ENCODE measurements around the gene CCDC171.

DNA sequence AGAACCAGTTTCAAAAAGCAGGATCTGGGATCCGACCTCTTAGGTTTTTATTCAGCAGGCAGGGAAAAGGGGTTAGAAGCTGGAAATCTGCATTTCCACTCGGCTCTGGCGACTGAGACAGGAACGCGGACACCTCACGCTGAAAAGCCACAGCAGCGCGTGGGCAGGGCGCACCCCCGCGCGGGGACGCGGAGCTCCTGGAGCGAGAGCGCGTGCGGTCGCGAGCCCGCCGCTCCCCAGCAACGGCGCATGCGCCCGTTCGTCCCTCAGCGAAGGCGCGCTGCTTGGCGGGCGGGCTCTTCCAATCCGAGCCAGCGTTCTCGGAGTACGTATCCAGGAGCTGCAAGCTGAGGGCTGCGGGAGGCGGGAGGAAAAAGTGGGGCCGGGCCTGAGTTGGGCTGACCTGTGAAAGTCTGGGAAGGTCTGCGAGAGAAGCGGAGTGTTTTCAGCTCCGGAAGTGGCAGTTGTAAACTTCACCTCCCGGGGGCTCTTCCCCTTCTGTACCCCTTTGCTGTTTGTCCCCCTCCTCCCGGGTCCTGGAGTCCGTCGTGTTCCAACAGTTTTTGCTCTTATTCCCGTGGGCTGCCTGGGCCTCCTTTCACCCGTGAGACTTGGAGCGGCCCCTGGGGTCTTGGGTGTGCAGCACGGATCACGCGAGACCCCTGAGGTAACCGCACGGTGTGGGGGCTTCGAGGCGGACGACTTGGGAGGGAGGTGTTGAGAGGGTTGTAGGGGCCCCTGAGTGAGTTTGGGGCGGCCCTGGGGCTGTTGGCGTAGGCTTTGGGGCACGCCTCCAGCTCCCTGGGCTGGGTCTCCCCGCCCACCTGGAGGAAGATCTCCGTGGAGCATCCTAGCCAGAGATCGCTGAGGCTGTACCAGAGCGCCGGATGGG is at the start of gene CCDC171:
- TF ChIP-seq POLR2A (IDR thresholded peaks at IDR 0.05): peak in 1 of 2 donors; percentile 62
- TF ChIP-seq, protein P1, sequence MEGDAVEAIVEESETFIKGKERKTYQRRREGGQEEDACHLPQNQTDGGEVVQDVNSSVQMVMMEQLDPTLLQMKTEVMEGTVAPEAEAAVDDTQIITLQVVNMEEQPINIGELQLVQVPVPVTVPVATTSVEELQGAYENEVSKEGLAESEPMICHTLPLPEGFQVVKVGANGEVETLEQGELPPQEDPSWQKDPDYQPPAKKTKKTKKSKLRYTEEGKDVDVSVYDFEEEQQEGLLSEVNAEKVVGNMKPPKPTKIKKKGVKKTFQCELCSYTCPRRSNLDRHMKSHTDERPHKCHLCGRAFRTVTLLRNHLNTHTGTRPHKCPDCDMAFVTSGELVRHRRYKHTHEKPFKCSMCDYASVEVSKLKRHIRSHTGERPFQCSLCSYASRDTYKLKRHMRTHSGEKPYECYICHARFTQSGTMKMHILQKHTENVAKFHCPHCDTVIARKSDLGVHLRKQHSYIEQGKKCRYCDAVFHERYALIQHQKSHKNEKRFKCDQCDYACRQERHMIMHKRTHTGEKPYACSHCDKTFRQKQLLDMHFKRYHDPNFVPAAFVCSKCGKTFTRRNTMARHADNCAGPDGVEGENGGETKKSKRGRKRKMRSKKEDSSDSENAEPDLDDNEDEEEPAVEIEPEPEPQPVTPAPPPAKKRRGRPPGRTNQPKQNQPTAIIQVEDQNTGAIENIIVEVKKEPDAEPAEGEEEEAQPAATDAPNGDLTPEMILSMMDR (IDR thresholded peaks at IDR 0.05): peak in 1 of 12 donors; percentile 7
